IMR-90 (cell line): ENCODE measurements around the gene MUC6. TPM values are rescaled to one million over a fixed set of nuclear protein-coding genes. Genes with fewer than 3 reads are reported as not detected.

ENCODE experiments used
- ATAC-seq: fragments of 200-7000 bp; cut with Tn5 transposase; 2 replicates; pipeline ENCODE4 v1.9.1; 2020; ENCODE audit warnings: low read depth, mild to moderate bottlenecking, moderate library complexity
- BruUV-seq: library from RNA; stranded (reverse); fragments of 400-500 nt; replicated peaks from 2 replicates; lab custom pipeline; 2021; lab: Mats Ljungman, UMichigan
- CTCF ChIA-PET: fragments of 300-600 bp; formaldehyde crosslinking; extraction: SDS; loops from one replicate; lab custom pipeline; 2021; ENCODE audit warnings: antibody characterized with exemption; lab: Yijun Ruan, JAX
- POLR2A ChIA-PET: fragments of 300-600 bp; sonication (Branson Sonifier 250); formaldehyde crosslinking; loops from one replicate; lab custom pipeline; 2022; ENCODE audit warnings: antibody characterized with exemption; ENCODE audit not compliant: unreplicated experiment; lab: Charles Lee
- DNase-seq: peaks from one replicate; pipeline ENCODE4 v3.0.0; 2013
- H2AFZ ChIP-seq: replicated peaks from 2 replicates; pipeline ENCODE3; 2013; ENCODE audit warnings: low read length, mild to moderate bottlenecking; ENCODE audit not compliant: poor library complexity
- H2AK5ac ChIP-seq: 2 replicates; pipeline ENCODE4 v1.6.1; 2013; ENCODE audit warnings: low read depth, low read length, inconsistent platforms
- H2AK9ac ChIP-seq: replicated peaks from 2 replicates; pipeline ENCODE3; 2013; ENCODE audit warnings: mild to moderate bottlenecking, low read depth, low read length, moderate library complexity; ENCODE audit not compliant: poor library complexity
- H2BK120ac ChIP-seq: 2 replicates; pipeline ENCODE4 v1.6.1; 2013; ENCODE audit warnings: low read depth, low read length, inconsistent platforms
- H2BK15ac ChIP-seq: 3 replicates; pipeline ENCODE4 v1.6.1; 2013; ENCODE audit warnings: low read depth, low read length, inconsistent platforms
- H2BK20ac ChIP-seq: 2 replicates; pipeline ENCODE4 v1.6.1; 2013; ENCODE audit warnings: low read depth, mild to moderate bottlenecking, inconsistent platforms, low read length, moderate library complexity
- H2BK5ac ChIP-seq: 2 replicates; pipeline ENCODE4 v1.6.1; 2013; ENCODE audit warnings: mild to moderate bottlenecking, low read depth, low read length, inconsistent platforms; ENCODE audit not compliant: poor library complexity, severe bottlenecking
- H3K14ac ChIP-seq: replicated peaks from 2 replicates; pipeline ENCODE4 v1.6.1; 2013; ENCODE audit warnings: low read depth, low read length, inconsistent platforms
- H3K18ac ChIP-seq: 2 replicates; pipeline ENCODE4 v1.6.1; 2013; ENCODE audit warnings: low read depth, low read length, control low read depth
- H3K23ac ChIP-seq: 2 replicates; pipeline ENCODE4 v1.6.1; 2013; ENCODE audit warnings: low read depth, low read length, inconsistent platforms
- H3K27ac ChIP-seq: 2 replicates; pipeline ENCODE4 v1.5.1; 2013; ENCODE audit warnings: mild to moderate bottlenecking, control low read depth, low read length; ENCODE audit not compliant: insufficient read depth
- H3K27me3 ChIP-seq: 2 replicates; pipeline ENCODE4 v1.6.1; 2013; ENCODE audit warnings: low read length; ENCODE audit not compliant: control insufficient read depth, insufficient read depth
- H3K36me3 ChIP-seq: 2 replicates; pipeline ENCODE4 v1.6.1; 2013; ENCODE audit warnings: low read length, mixed read lengths; ENCODE audit not compliant: control insufficient read depth, insufficient read depth
- H3K4ac ChIP-seq: 2 replicates; pipeline ENCODE4 v1.6.1; 2013; ENCODE audit warnings: low read depth, low read length, inconsistent platforms
- H3K4me1 ChIP-seq: 2 replicates; pipeline ENCODE4 v1.6.1; 2013; ENCODE audit warnings: low read length, mixed read lengths; ENCODE audit not compliant: control insufficient read depth, insufficient read depth
- H3K4me2 ChIP-seq: 2 replicates; pipeline ENCODE4 v1.6.1; 2013; ENCODE audit warnings: low read depth, mild to moderate bottlenecking, control low read depth, low read length, moderate library complexity
- H3K4me3 ChIP-seq: 2 replicates; pipeline ENCODE4 v1.5.1; 2013; ENCODE audit warnings: low read depth, mild to moderate bottlenecking, control low read depth, low read length, moderate library complexity; ENCODE audit not compliant: insufficient read depth
- H3K56ac ChIP-seq: 2 replicates; pipeline ENCODE4 v1.6.1; 2013; ENCODE audit warnings: low read length, inconsistent platforms; ENCODE audit not compliant: insufficient read depth; ENCODE audit errors: extremely low read depth
- H3K79me1 ChIP-seq, 2 experiments: 2 replicates each; pipeline ENCODE4 v1.6.1; 2013; ENCODE audit warnings: low read length in 2 of 2, inconsistent platforms in 1 of 2, low read depth in 1 of 2
- H3K9ac ChIP-seq: 2 replicates; pipeline ENCODE4 v1.6.1; 2013; ENCODE audit warnings: low read depth, low read length, control low read depth
- H3K9me1 ChIP-seq: 2 replicates; pipeline ENCODE4 v1.6.1; 2013; ENCODE audit warnings: low read length, inconsistent platforms; ENCODE audit not compliant: insufficient read depth
- H3K9me3 ChIP-seq: 2 replicates; pipeline ENCODE4 v1.6.1; 2013; ENCODE audit warnings: low read length; ENCODE audit not compliant: control insufficient read depth, insufficient read depth
- H4K20me1 ChIP-seq: 2 replicates; pipeline ENCODE4 v1.6.1; 2013; ENCODE audit warnings: low read length, inconsistent platforms; ENCODE audit not compliant: insufficient read depth
- H4K5ac ChIP-seq: 2 replicates; pipeline ENCODE4 v1.6.1; 2013; ENCODE audit warnings: mild to moderate bottlenecking, low read depth, low read length, control low read depth
- H4K8ac ChIP-seq, 2 experiments: 2 replicates each; pipeline ENCODE4 v1.6.1; 2013; ENCODE audit warnings: low read depth in 2 of 2, low read length in 2 of 2, control low read depth in 1 of 2, inconsistent platforms in 1 of 2
- H4K91ac ChIP-seq: 2 replicates; pipeline ENCODE4 v1.6.1; 2013; ENCODE audit warnings: low read depth, low read length, inconsistent platforms; ENCODE audit not compliant: insufficient read depth
- CHD1 ChIP-seq: IDR thresholded peaks from 2 replicates; pipeline ENCODE4 v1.6.1; 2012; ENCODE audit warnings: low read depth, low read length, improper control_type of control experiment
- RCOR1 ChIP-seq: IDR thresholded peaks from 2 replicates; pipeline ENCODE4 v1.6.1; 2012; ENCODE audit warnings: mild to moderate bottlenecking, low read length, improper control_type of control experiment; ENCODE audit not compliant: insufficient replicate concordance
- RFX5 ChIP-seq: IDR thresholded peaks from 2 replicates; pipeline ENCODE4 v1.8.0; 2012; ENCODE audit warnings: low read depth, mild to moderate bottlenecking, low read length, moderate library complexity
- WGBS, 2 experiments: methylation state at CpG; one replicate each; pipeline versions ENCODE4 v1.1.5 to v1.1.7; 2013; ENCODE audit warnings: missing lambda C conversion rate in 2 of 2; ENCODE audit not compliant: insufficient read length in 1 of 2; ENCODE audit errors: extremely low coverage in 2 of 2; 5-methylcytosine and 5-hydroxymethylcytosine counted together
- dilution Hi-C: fragments of 300-500 bp; cut with HindIII; formaldehyde crosslinking; loops from one replicate; pipeline ENCODE4 v1.14.3; 2018; ENCODE audit warnings: low sequenced_read_pairs; ENCODE audit not compliant: unreplicated experiment
- in situ Hi-C: fragments of 300-500 bp; cut with MboI; formaldehyde crosslinking; loops from 3 replicates; pipeline ENCODE4 v1.14.3; 2019; ENCODE audit warnings: low sequenced_read_pairs, inconsistent platforms, mixed read lengths
- intact Hi-C: fragments of 100-400 bp; cut with micrococcal nuclease; formaldehyde crosslinking; loops from 2 replicates; pipeline ENCODE4 v1.10.0; 2022
- polyA plus RNA-seq, 3 experiments: library from polyadenylated mRNA; depleted of rRNA; stranded (reverse); fragments of >200 nt; gene quantifications; 2 replicates each; pipeline ENCODE4 v1.2.3, GENCODE V29; 2012; ENCODE audit warnings: low replicate concordance in 1 of 3
- total RNA-seq: library from RNA; depleted of rRNA; stranded (reverse); fragments of >200 nt; gene quantifications from 2 replicates; pipeline ENCODE4 v1.2.3, GENCODE V29; 2012
- TF ChIP-seq, protein P1 (sequence below): fragments of 150-350 bp; IDR thresholded peaks from 2 replicates; pipeline ENCODE4 v1.6.1; 2017; ENCODE audit warnings: mild to moderate bottlenecking, antibody characterized with exemption, low read length, low read depth

MUC6 gene
- total and polyA plus RNA-seq, 2 of the 4 experiments (the other 2 are of a cell fraction), result not detected

DNA sequence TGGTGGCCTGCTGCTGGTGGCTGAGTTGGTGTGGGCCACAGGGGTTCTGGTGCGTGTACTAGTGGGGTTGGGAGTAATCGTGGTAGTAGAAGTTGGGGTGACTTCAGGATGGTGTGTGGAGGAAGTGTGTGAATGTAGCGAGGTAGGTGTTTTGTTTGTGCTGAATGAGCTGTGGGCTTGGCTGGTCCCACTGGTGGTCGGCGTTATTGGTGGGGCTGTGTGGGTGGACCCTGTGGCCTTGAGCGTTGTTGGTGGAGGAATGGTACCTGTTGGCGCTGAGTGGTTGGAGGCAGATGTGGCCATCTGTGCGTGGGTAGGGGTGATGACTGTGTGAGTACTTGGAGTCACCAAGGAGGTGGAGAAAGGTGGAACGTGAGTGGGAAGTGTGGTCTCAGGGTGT lies 18.4 kb downstream of the MUC6 start:
- dilution Hi-C loops (no loop called here), intact Hi-C loops (no loop called here), in situ Hi-C loops (no loop called here)
- 99 to 100% methylated on average over 1 to 8 of the region's 9 CpGs for whole genome bisulfite sequencing, 2 experiments
- DNase-seq, result no peak
- Histone ChIP-seq H2AK5ac (no peak overlapping the region), H4K20me1 (peaks cover 12% of the 10 kb centered on the region), H3K18ac (no peak overlapping the region), H3K27ac (no peak overlapping the region), H3K4ac (no peak overlapping the region), H4K8ac (no peak overlapping the region), H2BK5ac (no peak overlapping the region), H4K5ac (no peak overlapping the region), H3K79me1 (peaks cover 11 to 19% of the 10 kb centered on the region in 2 experiments), H3K36me3 (no peaks in the 10 kb centered on the region), H2BK120ac (no peak overlapping the region), H3K9me1 (peaks cover 14% of the 10 kb centered on the region), H3K14ac (no peak overlapping the region), H2BK20ac (no peak overlapping the region), H3K9me3 (no peaks in the 10 kb centered on the region), H4K91ac (no peak overlapping the region), H3K23ac (no peak overlapping the region), H3K27me3 (no peaks in the 10 kb centered on the region), H2AK9ac (no peak overlapping the region), H3K4me2 (no peak overlapping the region), H3K56ac (no peak overlapping the region), H3K4me3 (no peak overlapping the region), H2AFZ (no peak overlapping the region), H2BK15ac (no peak overlapping the region), H3K9ac (no peak overlapping the region), H3K4me1 (no peaks in the 10 kb centered on the region)
- ChIA-PET POLR2A (no interaction called here), CTCF (no interaction called here)
- no peak for ATAC-seq
- BruUV-seq, result no TSS peak
- no peak for TF ChIP-seq RCOR1
- TF ChIP-seq RFX5, result no peak
- no peak for TF ChIP-seq CHD1
- TF ChIP-seq, protein P1, sequence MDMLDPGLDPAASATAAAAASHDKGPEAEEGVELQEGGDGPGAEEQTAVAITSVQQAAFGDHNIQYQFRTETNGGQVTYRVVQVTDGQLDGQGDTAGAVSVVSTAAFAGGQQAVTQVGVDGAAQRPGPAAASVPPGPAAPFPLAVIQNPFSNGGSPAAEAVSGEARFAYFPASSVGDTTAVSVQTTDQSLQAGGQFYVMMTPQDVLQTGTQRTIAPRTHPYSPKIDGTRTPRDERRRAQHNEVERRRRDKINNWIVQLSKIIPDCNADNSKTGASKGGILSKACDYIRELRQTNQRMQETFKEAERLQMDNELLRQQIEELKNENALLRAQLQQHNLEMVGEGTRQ, result no peak
